Lower leg skin (tissue), 4 donors: ENCODE measurements around the gene C1orf159. TPM values are rescaled to one million over a fixed set of nuclear protein-coding genes. Genes with fewer than 3 reads are reported as not detected.

Experiments used
- DNase-seq, 2 donors: peaks; one replicate each; pipeline ENCODE4 v3.0.0-alpha.2; 2019; ENCODE audit warnings: low spot score in 2 of 2
- H3K4me3 ChIP-seq: fragments of 200-600 bp; sonication (generic); 2 replicates; pipeline ENCODE4 v1.5.1; 2017; ENCODE audit warnings: mild to moderate bottlenecking, low read depth; ENCODE audit not compliant: poor library complexity, severe bottlenecking
- POLR2A ChIP-seq, 2 donors: fragments of 450-650 bp; IDR thresholded peaks; one replicate each; pipeline ENCODE4 v1.6.1; 2016 to 2017; ENCODE audit warnings: antibody characterized with exemption in 2 of 2, mild to moderate bottlenecking in 1 of 2, moderate library complexity in 1 of 2
- WGBS, 2 donors: methylation state at CpG; one replicate each; pipeline ENCODE4 v1.1.5; 2018; 5-methylcytosine and 5-hydroxymethylcytosine counted together
- intact Hi-C: fragments of 100-400 bp; cut with DNase I; formaldehyde crosslinking; loops from one replicate; pipeline ENCODE4 v1.15.0; 2023; ENCODE audit warnings: low total_unique reads
- total RNA-seq, 4 donors: library from RNA; depleted of rRNA; stranded (reverse); fragments of >200 nt; gene quantifications; one replicate each; pipeline ENCODE4 v1.1.0, GENCODE V29; 2016
- TF ChIP-seq, protein P1 (sequence below), 3 donors: fragments of 450-650 bp; IDR thresholded peaks; one replicate each; pipeline ENCODE4 v1.5.1; 2016; ENCODE audit warnings: antibody characterized with exemption in 3 of 3, mild to moderate bottlenecking in 3 of 3, moderate library complexity in 2 of 3

C1orf159 gene
- total RNA-seq, 4 donors from 2014 or later: 16.1 to 36.0 (median 21.5) TPM

DNA sequence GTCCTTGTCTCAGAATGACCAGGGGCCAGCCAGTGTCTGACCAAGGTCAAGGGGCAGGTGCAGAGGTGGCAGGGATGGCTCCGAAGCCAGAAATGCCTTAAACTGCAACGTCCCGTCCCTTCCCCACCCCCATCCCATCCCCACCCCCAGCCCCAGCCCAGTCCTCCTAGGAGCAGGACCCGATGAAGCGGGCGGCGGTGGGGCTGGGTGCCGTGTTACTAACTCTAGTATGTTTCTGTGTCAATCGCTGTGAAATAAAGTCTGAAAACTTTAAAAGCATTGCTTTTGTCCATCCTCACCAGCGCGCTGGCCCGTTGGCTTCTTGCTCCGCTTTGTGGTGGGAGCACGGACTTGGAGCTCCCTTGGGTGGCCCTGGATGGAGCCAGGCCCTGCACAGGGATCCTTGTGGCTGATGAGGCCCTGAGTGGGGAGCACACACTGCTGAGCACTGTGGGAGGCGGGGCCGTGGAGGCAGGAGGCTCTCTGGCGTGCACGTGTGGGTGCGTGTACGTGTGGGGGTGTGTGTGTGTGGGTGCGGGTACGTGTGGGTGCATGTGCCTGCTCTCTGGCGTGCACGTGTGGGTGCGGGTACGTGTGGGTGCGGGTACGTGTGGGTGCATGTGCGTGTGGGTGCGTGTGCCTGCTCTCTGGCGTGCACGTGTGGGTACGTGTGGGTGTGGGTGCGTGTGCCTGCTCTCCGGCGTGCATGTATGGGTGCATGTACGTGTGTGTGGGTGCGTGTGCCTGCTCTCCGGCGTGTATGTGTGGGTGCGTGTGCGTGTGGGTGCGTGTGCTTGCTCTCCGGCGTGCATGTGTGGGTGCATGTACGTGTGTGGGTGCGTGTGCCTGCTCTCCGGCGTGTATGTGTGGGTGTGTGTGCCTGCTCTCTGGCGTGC, 59.8 kb downstream of the C1orf159 start:
- intact Hi-C loops: no loop called here
- WGBS, 2 donors: 74 to 81% methylated on average over 48 to 50 of the region's 50 CpGs
- no peak overlapping the region for H3K4me3 ChIP-seq
- no peak for DNase-seq
- TF ChIP-seq, protein P1, sequence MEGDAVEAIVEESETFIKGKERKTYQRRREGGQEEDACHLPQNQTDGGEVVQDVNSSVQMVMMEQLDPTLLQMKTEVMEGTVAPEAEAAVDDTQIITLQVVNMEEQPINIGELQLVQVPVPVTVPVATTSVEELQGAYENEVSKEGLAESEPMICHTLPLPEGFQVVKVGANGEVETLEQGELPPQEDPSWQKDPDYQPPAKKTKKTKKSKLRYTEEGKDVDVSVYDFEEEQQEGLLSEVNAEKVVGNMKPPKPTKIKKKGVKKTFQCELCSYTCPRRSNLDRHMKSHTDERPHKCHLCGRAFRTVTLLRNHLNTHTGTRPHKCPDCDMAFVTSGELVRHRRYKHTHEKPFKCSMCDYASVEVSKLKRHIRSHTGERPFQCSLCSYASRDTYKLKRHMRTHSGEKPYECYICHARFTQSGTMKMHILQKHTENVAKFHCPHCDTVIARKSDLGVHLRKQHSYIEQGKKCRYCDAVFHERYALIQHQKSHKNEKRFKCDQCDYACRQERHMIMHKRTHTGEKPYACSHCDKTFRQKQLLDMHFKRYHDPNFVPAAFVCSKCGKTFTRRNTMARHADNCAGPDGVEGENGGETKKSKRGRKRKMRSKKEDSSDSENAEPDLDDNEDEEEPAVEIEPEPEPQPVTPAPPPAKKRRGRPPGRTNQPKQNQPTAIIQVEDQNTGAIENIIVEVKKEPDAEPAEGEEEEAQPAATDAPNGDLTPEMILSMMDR (IDR thresholded peaks at IDR 0.05): no peak
- no peak for TF ChIP-seq POLR2A (IDR thresholded peaks at IDR 0.05)

GRCh38 chr1:1054971-1055370, 60.9 kb downstream of the C1orf159 start:
- H3K4me3 ChIP-seq: no peak overlapping the region
- intact Hi-C loops: no loop called here
- WGBS, 2 donors: 89 to 91% methylated on average over 22 to 23 of the region's 23 CpGs
- no peak for DNase-seq
- TF ChIP-seq, protein P1 (IDR thresholded peaks at IDR 0.05): no peak
- TF ChIP-seq POLR2A (IDR thresholded peaks at IDR 0.05): no peak

DNA sequence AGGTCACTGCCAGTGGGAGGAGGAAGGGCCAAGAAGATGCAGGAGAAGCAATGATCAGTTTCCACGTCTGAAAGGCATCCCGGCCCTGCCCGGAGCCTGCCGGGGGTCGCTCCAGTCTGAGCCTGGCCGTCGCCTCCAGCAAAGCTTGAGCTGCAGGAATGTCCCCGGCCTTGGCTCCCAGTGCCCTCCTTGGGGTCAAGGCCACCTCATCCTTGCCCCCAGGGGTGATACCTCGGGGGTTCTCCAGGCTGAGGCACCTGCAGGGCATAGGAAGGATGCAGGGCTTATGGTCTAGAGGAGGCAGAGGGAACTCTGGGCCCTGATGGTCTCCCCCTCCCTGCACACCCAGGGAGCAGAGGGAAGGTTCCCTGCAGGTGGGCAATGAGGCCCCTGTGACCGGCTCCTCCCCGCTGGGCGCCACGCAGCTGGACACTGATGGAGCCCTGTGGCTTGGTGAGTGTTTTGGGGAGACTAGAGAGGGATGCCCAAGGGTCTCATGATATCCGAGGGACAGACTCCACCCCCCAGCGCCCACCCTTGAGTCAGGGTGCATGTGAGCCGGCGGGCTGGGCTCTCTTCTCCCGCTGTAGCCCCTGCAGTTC, 61.7 kb downstream of the C1orf159 start:
- H3K4me3 ChIP-seq: no peak overlapping the region
- no peak for TF ChIP-seq POLR2A (IDR thresholded peaks at IDR 0.05)
- TF ChIP-seq, protein P1 (IDR thresholded peaks at IDR 0.05): no peak
- WGBS, 2 donors: 86 to 88% methylated on average over 12 to 17 of the region's 18 CpGs
- no peak for DNase-seq
- intact Hi-C loops: no loop called here

DNA sequence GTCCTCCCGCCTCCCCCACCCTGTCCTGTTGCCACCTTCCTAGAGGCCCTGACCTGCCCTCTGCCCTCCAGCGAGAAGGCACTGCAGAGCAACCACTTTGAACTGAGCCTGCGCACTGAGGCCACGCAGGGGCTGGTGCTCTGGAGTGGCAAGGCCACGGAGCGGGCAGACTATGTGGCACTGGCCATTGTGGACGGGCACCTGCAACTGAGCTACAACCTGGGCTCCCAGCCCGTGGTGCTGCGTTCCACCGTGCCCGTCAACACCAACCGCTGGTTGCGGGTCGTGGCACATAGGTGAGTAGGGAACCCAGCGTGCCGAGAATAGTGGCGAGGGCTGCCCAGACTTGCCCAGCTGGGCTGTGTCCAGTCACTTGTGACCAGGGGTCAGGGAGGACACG, 62.2 kb downstream of the C1orf159 start:
- H3K4me3 ChIP-seq: no peak overlapping the region
- WGBS, 2 donors: 92 to 94% methylated on average over 18 of the region's 18 CpGs
- TF ChIP-seq, protein P1 (IDR thresholded peaks at IDR 0.05): no peak
- no peak for TF ChIP-seq POLR2A (IDR thresholded peaks at IDR 0.05)
- no peak for DNase-seq
- intact Hi-C loops: no loop called here

DNA sequence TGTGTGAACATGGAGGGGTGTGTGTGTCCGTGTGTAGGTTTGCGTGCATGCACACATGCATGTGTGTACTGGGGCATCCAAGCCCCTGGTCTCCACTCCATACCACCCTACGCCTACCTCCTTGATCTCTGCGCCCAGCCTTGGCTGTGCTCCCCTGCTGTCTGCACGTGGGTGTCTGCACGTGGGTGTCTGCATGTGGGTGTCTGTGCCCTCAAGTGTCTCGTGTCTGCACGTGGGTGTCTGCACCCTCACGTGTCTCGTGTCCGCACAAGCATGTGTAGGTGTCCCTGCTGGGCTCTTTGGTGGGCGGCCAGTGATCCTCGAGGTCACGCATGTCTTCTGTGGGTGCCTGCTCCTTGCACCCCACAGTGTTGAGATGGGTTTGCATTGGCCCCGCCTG, 62.9 kb downstream of the C1orf159 start:
- 86 to 93% methylated on average over 13 to 14 of the region's 15 CpGs for WGBS, 2 donors
- H3K4me3 ChIP-seq: no peak overlapping the region
- intact Hi-C loops: no loop called here
- DNase-seq: no peak
- TF ChIP-seq POLR2A (IDR thresholded peaks at IDR 0.05): no peak
- TF ChIP-seq, protein P1 (IDR thresholded peaks at IDR 0.05): no peak
